LHCN-M2 (cell line): ENCODE results near the gene TMOD2. TPM values are rescaled to one million over a fixed set of nuclear protein-coding genes. Genes with fewer than 3 reads are reported as not detected.
A peak's percentile ranks its signal among the peaks of the same experiment; 100 is the strongest.

ENCODE experiments used
- DNase-seq: peaks from one replicate; pipeline ENCODE4 v3.0.0-alpha.2; 2012; ENCODE audit warnings: low read depth
- total RNA-seq: library from RNA; depleted of rRNA; stranded (reverse); fragments of >200 nt; gene quantifications from 2 replicates; pipeline ENCODE4 v1.2.3, GENCODE V29; 2014

TMOD2 gene
- total RNA-seq, 1 experiment from 2014 or later, result 5.0 TPM

GRCh38 chr15:51812598-51812997 lies 61.2 kb downstream of the TMOD2 start:
- no peak for DNase-seq

GRCh38 chr15:51814606-51815005 lies 63.2 kb downstream of the TMOD2 start:
- peak; percentile 93 for DNase-seq

GRCh38 chr15:51816611-51817010 lies 65.2 kb downstream of the TMOD2 start:
- no peak for DNase-seq

DNA sequence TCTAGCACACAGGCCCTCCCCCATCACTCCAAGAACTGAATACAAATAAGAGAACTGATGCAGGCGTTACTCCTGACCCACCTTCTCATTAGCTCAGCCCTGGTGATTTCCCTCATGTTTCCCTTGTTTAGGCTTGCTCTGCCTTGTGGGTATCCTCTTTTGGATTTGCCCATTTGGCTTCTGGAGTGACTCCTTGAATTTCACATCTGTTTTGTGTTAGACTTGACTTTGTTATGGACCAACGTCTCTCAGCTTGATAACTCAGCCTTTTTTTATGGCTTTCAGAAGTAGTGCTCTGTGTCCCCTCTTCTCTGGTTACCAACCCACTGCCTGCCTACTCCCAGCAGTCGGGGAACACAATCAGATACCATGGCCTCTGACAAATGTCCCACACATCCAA lies 66.8 kb downstream of the TMOD2 start:
- DNase-seq, result no peak

- no peak for DNase-seq
Observed at GRCh38 chr15:51825698-51826097, 74.3 kb downstream of the TMOD2 start.

GRCh38 chr15:51828621-51829375 lies 77.4 kb downstream of the TMOD2 start:
- DNase-seq, result no peak

GRCh38 chr15:51829376-51830275 lies 78.2 kb downstream of the TMOD2 start, which contains the start of gene TMOD3:
Gene TMOD3, plus strand, starts transcription at chr15:51829653. Its CDS starts 33,232 bp downstream, at chr15:51862885.
- DNase-seq, result peak; percentile 85

GRCh38 chr15:51830276-51830806 lies 78.9 kb downstream of the TMOD2 start:
- peak; percentile 52 for DNase-seq

GRCh38 chr15:51833772-51834171 lies 82.4 kb downstream of the TMOD2 start:
- no peak for DNase-seq

DNA sequence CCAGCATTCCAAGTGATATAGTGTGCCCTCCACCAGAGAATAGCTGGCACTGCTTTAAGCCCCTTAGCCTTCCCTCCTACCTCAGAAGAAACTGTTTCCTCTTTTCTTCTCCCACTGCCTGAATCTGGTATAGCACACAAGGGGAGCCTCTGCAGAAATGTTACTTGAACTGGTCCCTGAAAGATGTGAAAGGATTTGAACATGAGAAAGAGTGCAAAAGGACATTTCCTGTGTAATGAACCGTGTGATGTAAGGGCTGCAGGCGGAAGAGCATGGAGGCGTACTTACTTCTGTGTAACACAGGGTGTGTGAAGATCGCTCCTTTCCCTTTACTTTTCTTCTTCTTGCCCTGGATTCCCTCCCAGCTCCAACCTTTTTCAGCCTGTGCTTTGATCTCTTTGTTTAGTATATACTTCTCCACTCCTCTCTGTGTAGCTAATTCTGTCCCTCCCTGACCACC lies 86.4 kb downstream of the TMOD2 start:
- no peak for DNase-seq

DNA sequence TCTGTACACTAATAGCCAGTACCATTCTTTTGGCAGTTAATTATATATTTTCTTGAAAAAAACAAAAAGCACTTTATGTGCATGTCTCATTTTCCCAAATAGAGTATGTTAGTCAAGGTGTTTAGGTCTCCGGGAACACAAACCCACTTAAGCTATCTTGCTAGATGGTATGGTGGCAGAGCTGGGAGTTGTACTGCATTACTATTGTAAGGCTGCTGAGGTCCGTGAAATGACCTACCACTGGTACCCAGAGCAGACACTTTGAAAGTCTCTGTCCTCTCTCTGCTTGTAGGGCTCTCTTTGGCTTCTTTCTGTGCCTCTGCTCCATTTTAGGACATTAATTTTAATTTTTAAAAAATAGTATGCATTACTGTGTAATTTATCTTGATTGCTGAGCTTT lies 86.9 kb downstream of the TMOD2 start:
- DNase-seq, result no peak

- DNase-seq, result no peak
Observed at GRCh38 chr15:51840692-51841091, 89.3 kb downstream of the TMOD2 start.

DNA sequence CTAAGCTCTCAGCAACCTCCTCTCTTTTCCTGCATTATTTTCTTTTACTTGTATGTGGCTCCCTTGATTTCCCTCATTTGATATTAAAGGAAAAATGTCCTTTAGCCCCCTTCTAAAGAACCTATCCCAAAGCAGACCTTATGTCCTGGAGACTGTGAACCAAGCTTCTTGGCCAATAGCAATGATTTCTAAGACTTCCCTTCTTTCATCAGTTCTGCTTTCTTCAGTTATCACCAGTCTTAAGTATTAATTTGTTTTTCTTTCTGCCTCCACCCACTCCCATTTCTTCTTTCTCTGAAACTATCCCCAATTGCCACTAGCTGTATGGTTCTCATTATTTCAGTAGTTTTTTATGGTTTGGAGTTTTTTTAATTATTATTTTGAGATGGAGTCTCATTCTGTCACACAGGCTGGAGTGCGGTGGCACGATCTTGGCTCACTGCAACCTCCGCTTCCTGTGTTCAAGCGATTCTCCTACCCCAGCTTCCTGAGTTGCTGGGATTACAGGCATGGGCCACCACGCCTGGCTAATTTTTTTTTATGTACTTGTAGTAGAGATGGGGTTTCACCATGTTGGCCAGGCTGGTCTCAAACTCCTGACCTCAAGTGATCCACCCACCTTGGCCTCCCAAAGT lies 90.1 kb downstream of the TMOD2 start:
- no peak for DNase-seq

DNA sequence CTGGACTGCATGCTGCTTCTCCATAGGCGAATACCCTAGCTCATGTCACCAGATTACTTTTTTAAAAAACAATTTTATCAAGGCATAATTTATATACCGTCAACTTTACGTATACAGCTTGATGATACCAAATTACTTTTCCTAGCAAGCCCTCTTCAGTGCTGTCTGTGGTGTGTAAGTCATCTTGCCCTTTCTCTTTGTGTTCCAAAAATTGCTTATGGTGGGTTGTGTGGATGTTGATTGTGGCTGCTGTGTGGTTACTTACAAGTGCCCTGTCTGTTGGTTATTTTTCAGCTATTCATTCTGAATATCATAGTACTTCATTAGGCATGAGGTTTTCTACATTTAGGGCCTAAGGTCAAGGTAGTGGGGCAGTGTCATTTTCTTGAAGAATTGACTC lies 90.9 kb downstream of the TMOD2 start:
- no peak for DNase-seq

GRCh38 chr15:51842852-51843737 lies 91.7 kb downstream of the TMOD2 start:
- DNase-seq, result peak; percentile 34

DNA sequence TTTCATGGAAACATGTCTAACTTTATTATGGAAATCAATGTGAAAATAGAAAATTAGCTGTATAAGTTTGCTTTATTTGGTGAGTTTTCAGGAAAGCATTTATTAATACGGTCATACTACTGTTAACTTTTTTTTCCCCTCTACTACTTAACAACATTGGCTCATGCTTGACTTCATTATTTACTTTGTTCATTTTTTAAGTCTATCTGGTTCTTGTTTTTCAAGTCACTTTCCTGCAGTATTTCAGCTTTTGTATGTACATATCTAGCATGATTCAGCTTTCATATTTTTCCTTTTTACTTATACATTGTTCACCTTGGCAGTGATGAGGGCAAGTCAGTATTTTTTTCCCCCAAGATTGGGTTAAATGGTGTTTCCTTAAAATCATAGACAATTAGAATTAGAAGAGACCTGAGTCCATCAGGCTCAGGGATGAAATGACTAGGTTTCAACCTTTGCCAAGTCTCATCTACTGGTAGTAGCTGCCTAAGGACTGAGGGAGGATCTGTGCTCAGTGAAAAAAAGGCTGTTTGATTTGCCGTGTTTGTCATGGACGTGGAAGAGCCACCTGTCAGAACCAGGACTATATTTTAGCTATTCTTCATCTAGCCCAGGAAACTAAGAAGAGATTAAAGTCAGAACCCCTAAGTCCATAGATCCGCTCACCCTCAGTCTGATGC lies 93.5 kb downstream of the TMOD2 start:
- no peak for DNase-seq

GRCh38 chr15:51846066-51846462 lies 94.7 kb downstream of the TMOD2 start:
- no peak for DNase-seq

DNA sequence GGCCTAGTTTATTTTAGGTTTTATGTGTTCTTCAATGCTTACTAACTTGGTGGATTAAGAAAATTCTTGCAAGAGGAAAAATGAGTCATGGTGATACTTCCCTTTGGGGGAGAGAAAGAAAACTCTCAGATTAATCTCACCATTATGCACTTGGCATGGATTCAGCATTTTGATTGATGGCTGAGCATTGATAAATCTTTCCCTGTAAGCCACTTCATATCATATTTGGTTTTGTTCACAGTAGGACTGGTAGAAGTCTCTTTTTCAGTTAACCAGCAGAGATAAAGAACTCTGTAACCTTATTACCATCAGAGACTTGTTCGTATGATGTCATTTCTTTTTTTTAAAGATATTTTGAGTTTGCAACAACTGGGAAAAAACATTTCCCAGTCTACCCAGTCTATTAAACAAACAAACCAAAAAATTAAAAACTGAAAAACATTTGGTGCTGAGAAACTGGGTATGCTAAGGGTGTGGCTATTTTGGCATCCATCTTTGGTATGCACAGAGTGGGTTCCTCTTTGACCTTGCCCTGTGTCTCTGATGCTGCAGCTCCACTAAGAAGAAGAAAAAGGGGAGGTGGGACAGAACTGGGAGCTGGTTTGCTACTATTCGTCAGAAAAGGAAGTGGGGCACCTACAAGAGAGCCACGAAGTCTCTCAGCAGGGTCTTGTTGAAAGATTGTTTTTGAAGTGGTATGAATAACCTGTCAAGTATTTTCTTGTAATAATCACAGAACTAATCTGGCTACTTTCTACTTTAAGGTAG lies 95.2 kb downstream of the TMOD2 start:
- DNase-seq, result peak; percentile 82

DNA sequence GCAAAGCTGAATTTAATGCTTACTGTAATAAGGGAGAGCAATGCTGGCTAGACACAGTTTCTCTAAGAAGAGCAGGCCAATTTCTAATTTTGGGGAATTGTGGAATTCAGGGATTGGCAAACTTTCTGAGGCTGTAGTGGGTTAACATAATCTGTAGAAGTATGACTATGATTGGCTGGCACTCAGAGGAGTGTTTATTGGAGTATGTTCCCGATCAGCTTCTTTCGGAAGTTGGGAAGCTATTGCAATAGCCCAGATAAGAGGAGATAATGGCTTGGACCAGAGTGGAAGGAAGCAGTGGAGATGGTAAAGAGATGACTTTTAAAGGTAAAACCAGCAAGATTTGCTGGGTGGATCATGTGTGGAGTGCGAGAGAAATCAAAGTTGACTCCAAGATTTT lies 97.4 kb downstream of the TMOD2 start:
- no peak for DNase-seq
